Central memory CD8-positive, alpha-beta T cell (primary cell): Measurements from ENCODE around the gene TMEM120A.
A peak's percentile ranks its signal among the peaks of the same experiment; 100 is the strongest.

Experiments used
- ATAC-seq: fragments of 150-1000 bp; cut with Tn5 transposase; replicated peaks from 2 replicates; pipeline ENCODE4 v1.10.0; 2022; ENCODE audit warnings: mild to moderate bottlenecking, moderate FRiP score, moderate number of reproducible peaks; ENCODE audit not compliant: poor library complexity, severe bottlenecking; ENCODE audit errors: extremely low read depth
- DNase-seq, 2 donors: peaks; one replicate each; pipeline ENCODE4 v3.0.0; 2021; ENCODE audit warnings: low spot score in 2 of 2
- H3K27ac Mint-ChIP-seq: one replicate; pipeline ENCODE4 v1.8.0; 2022; ENCODE audit warnings: low read depth, mild to moderate bottlenecking, moderate library complexity, mixed read lengths
- H3K27me3 Mint-ChIP-seq: one replicate; pipeline ENCODE4 v1.8.0; 2022; ENCODE audit warnings: mixed read lengths
- H3K36me3 Mint-ChIP-seq: one replicate; pipeline ENCODE4 v1.8.0; 2022; ENCODE audit warnings: mild to moderate bottlenecking, moderate library complexity, mixed read lengths; ENCODE audit not compliant: insufficient read depth
- H3K4me1 Mint-ChIP-seq: one replicate; pipeline ENCODE4 v1.8.0; 2022; ENCODE audit warnings: mixed read lengths
- H3K4me3 Mint-ChIP-seq: one replicate; pipeline ENCODE4 v1.8.0; 2022; ENCODE audit warnings: mild to moderate bottlenecking, moderate library complexity, mixed read lengths
- H3K9me3 Mint-ChIP-seq: one replicate; pipeline ENCODE4 v1.8.0; 2022; ENCODE audit warnings: mixed read lengths

Gene TMEM120A

GRCh38 chr7:75983471-75984129, 10.8 kb downstream of the TMEM120A start:
- Mint-ChIP-seq H3K36me3 (peaks cover 19% of the 10 kb centered on the region), H3K27me3 (no peaks in the 10 kb centered on the region), H3K9me3 (no peaks in the 10 kb centered on the region), H3K27ac (no peak overlapping the region), H3K4me3 (no peak overlapping the region), H3K4me1 (no peaks in the 10 kb centered on the region)
- no peak for DNase-seq
- ATAC-seq = no peak

- no peak overlapping the region for H3K4me3 Mint-ChIP-seq
- H3K9me3 Mint-ChIP-seq = no peaks in the 10 kb centered on the region
- peak overlapping the region; percentile 64 for H3K27ac Mint-ChIP-seq
- DNase-seq (no peak), ATAC-seq (no peak)
- no peaks in the 10 kb centered on the region for H3K4me1 Mint-ChIP-seq
- H3K36me3 Mint-ChIP-seq = peaks cover 19% of the 10 kb centered on the region
- H3K27me3 Mint-ChIP-seq = no peaks in the 10 kb centered on the region
Observed at GRCh38 chr7:75982306-75983064, 11.9 kb downstream of the TMEM120A start.

GRCh38 chr7:75981453-75982305, 12.7 kb downstream of the TMEM120A start:
- Mint-ChIP-seq H3K36me3 (peaks cover 18% of the 10 kb centered on the region), H3K27me3 (no peaks in the 10 kb centered on the region), H3K9me3 (no peaks in the 10 kb centered on the region), H3K27ac (peak overlapping the region; percentile 64), H3K4me1 (no peaks in the 10 kb centered on the region), H3K4me3 (no peak overlapping the region)
- ATAC-seq (no peak), DNase-seq (no peak)

- no peak for DNase-seq
- H3K4me3 Mint-ChIP-seq = no peak overlapping the region
- H3K4me1 Mint-ChIP-seq = no peaks in the 10 kb centered on the region
- peaks cover 16% of the 10 kb centered on the region for H3K36me3 Mint-ChIP-seq
- no peaks in the 10 kb centered on the region for H3K9me3 Mint-ChIP-seq
- no peak for ATAC-seq
- no peaks in the 10 kb centered on the region for H3K27me3 Mint-ChIP-seq
- no peak overlapping the region for H3K27ac Mint-ChIP-seq
Observed at GRCh38 chr7:75981203-75981452, 13.3 kb downstream of the TMEM120A start.

GRCh38 chr7:75980430-75981202, 13.8 kb downstream of the TMEM120A start:
- no peak overlapping the region for H3K27ac Mint-ChIP-seq
- H3K4me3 Mint-ChIP-seq = no peak overlapping the region
- no peak for ATAC-seq
- H3K4me1 Mint-ChIP-seq = no peaks in the 10 kb centered on the region
- no peak for DNase-seq
- no peaks in the 10 kb centered on the region for H3K9me3 Mint-ChIP-seq
- H3K36me3 Mint-ChIP-seq = peaks cover 14% of the 10 kb centered on the region
- H3K27me3 Mint-ChIP-seq = no peaks in the 10 kb centered on the region

- H3K36me3 Mint-ChIP-seq = peaks cover 11% of the 10 kb centered on the region
- DNase-seq (no peak), ATAC-seq (no peak)
- H3K9me3 Mint-ChIP-seq = no peaks in the 10 kb centered on the region
- H3K27ac Mint-ChIP-seq = no peak overlapping the region
- H3K4me1 Mint-ChIP-seq = no peaks in the 10 kb centered on the region
- no peaks in the 10 kb centered on the region for H3K27me3 Mint-ChIP-seq
- H3K4me3 Mint-ChIP-seq = no peak overlapping the region
Observed at GRCh38 chr7:75979759-75980429, 14.5 kb downstream of the TMEM120A start.

- Mint-ChIP-seq H3K27ac (no peak overlapping the region), H3K36me3 (peaks cover 21% of the 10 kb centered on the region), H3K9me3 (no peaks in the 10 kb centered on the region), H3K27me3 (no peaks in the 10 kb centered on the region), H3K4me1 (no peaks in the 10 kb centered on the region), H3K4me3 (no peak overlapping the region)
- no peak for DNase-seq
- no peak for ATAC-seq
Observed at GRCh38 chr7:75977743-75978142, 16.7 kb downstream of the TMEM120A start.

GRCh38 chr7:75971961-75972763, 22.2 kb downstream of the TMEM120A start:
- H3K27ac Mint-ChIP-seq = no peak overlapping the region
- H3K36me3 Mint-ChIP-seq = peaks cover 19% of the 10 kb centered on the region
- H3K4me1 Mint-ChIP-seq = peaks cover 5% of the 10 kb centered on the region
- H3K4me3 Mint-ChIP-seq = no peak overlapping the region
- H3K9me3 Mint-ChIP-seq = no peaks in the 10 kb centered on the region
- DNase-seq (no peak), ATAC-seq (no peak)
- H3K27me3 Mint-ChIP-seq = no peaks in the 10 kb centered on the region

GRCh38 chr7:75971309-75971960, 23.0 kb downstream of the TMEM120A start:
- Mint-ChIP-seq H3K4me1 (peaks cover 5% of the 10 kb centered on the region), H3K4me3 (no peak overlapping the region), H3K9me3 (no peaks in the 10 kb centered on the region), H3K27me3 (no peaks in the 10 kb centered on the region), H3K36me3 (peaks cover 21% of the 10 kb centered on the region), H3K27ac (no peak overlapping the region)
- ATAC-seq = no peak
- no peak for DNase-seq

- H3K27ac Mint-ChIP-seq = no peak overlapping the region
- H3K27me3 Mint-ChIP-seq = no peaks in the 10 kb centered on the region
- no peaks in the 10 kb centered on the region for H3K9me3 Mint-ChIP-seq
- ATAC-seq (no peak), DNase-seq (no peak)
- no peak overlapping the region for H3K4me3 Mint-ChIP-seq
- H3K4me1 Mint-ChIP-seq = peaks cover 5% of the 10 kb centered on the region
- peaks cover 21% of the 10 kb centered on the region for H3K36me3 Mint-ChIP-seq
Observed at GRCh38 chr7:75969704-75970498, 24.5 kb downstream of the TMEM120A start.
